Mesenteric fat pad (tissue), 1 donor: Measurements from ENCODE around the gene CENPU. TPM values are rescaled to one million over a fixed set of nuclear protein-coding genes. Genes with fewer than 3 reads are reported as not detected.

Source experiments
- DNase-seq: peaks from one replicate; pipeline ENCODE4 v3.0.0-alpha.2; 2020; ENCODE audit warnings: low spot score
- total RNA-seq: library from RNA; stranded (reverse); fragmentation: NEBNext Ultra II Directional; extraction: Animal tissue kit (Norgen Biotek cat#: 25700); gene quantifications from one replicate; pipeline ENCODE4 v1.2.1, GENCODE V29; 2021
- donor health status: DM: yes; HTN: yes; CAD: no.

The CENPU gene
- total RNA-seq, 1 donor from 2014 or later = 3.0 TPM

DNA sequence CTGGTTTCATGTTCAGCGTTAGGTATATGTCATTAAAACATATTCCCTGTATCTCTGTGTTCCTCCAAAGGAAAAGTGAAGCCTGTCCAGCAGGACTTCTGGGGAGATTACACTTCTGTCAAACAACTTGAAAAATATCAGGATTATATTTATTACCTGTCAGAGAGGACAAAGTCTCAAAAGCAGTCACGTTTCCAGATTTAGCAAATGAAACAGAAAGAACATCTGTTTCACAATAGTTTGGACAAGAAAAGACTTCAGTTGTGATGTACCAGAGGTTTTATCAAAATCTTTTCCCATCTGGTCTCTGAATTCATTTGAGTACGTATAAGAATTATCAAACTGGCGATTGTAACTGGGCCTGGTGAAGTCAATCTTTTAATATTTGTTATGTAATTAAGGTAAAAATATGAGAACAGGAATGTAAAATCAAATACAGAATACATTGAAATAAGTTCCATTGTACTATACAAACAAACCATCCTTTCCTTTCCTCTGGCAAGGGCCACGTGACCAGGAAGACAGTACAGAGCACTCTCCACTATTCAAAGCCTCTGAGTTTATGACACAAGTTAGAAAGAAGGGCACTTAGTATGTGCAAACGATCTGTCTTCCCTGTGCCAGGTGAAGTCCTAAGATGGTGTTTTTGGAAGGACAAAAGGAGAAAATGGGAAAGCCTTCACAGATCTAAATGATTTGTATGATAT lies 87.8 kb downstream of the CENPU start:
- no peak for DNase-seq

DNA sequence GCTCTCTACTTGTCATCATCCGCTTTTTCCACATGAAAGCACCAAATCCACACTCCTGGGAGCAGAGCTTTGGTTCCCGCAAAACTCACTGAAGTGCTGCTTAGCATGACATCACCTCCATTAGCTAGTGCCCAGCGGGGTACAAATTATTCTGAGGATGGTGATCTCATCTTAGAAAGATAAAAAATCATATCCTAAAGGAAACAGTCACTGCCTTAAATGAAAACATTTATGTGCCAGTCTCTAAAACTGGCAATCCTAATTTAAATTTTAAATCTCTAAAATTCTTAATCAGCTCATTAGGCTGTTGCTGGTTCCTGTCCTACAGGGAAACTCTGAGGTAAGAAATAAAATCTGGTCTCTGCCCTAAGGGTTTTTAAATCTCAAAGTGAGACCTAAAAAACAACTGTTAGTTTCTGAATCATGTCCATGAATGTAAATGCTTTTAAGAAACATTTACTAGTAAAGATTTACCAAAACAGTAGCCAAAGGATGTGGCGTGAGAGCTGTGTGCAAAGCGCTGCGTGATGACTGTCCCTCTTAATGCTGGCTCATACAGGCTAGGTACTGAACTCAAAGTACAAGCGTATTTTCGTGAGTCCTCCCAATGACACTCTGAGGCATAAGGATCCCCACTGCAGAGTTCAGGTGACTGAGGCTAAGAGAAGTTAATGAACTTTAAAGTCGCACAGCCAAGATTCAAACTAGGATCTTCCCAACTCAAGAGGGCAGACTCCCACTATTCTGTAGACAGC lies 89.2 kb downstream of the CENPU start:
- DNase-seq = no peak

Other genes with a start within 250 kb of the CENPU start
- gene CASP3, start 84.6 kb downstream of the CENPU start, total RNA-seq = 19.7 TPM
- gene PRIMPOL, start 84.4 kb downstream of the CENPU start, total RNA-seq = 9.8 TPM
- 1,386 TPM for gene ACSL1, start 91.9 kb upstream of the CENPU start, total RNA-seq